ENCODE data around the gene ATE1.
A peak's percentile ranks its signal among the peaks of the same experiment; 100 is the strongest.
"Not testable (repeated sequence)": the region's sequence is repeated elsewhere in the genome, so short reads cannot be mapped to it uniquely, and the experiment has no call there.

ATE1 gene

DNA sequence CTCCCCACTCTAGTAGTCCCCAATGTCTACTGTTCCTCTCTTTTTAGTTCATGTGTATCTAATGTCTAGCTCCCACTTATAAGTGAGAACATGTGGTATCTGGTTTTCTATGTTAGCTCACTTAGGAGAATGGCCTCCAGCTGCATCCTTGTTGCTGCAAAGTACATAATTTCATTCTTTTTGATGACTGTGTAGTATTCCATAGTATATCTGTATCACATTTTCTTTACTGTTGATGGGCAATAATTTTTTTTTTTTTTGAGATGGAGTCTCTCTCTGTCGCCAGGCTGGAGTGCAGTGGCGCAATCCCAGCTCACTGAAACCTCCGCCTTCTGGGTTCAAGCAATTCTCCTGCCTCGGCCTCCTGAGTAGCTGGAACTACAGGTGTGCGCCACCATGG, 101.1 kb downstream of the ATE1 start:
- not testable (repeated sequence) for DNase-seq

GRCh38 chr10:121823993-121824463, 103.8 kb downstream of the ATE1 start:
- peak; percentile 54 for DNase-seq

- DNase-seq: no peak
These were observed 105.1 kb downstream of the ATE1 start for GRCh38 chr10:121822724-121823123.

DNA sequence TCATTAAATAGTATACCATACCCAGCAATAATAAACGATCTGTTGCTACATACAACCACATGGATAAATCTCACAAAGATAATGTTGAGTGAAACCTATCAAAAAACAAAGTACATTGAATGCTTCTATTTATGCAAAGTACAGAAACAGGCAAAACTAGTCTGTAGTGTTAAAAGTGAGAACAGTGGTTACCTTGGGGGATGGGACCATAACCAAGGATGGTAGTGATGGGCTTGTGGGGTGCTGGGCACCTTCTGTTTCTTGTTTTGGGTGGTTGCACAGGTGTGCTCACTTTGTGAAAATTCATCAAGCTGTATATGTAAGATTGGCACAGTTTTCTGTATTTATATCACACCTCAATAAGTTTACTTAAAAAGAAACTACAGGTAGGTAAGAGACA, 105.7 kb downstream of the ATE1 start:
- DNase-seq: no peak

- DNase-seq: no peak
These were observed 108.8 kb downstream of the ATE1 start for GRCh38 chr10:121819049-121819448.

DNA sequence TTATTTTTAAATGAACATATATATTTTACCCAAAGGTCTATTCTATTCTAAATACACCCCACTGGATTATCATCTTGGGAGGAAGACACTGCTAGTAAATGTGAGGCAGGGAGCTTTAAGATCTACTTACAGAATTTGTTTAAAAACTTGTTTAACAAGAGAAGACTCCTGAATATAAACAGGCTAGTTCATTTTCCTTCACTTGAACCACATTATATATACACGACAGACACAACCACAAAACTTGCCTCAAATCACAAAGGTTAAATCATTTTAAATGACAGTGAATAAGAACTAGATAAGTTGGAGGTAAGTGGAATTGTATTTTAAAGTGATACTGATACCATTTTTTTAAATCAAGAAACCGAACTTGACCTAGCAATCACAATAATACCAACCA, 109.2 kb downstream of the ATE1 start:
- no peak for DNase-seq

DNA sequence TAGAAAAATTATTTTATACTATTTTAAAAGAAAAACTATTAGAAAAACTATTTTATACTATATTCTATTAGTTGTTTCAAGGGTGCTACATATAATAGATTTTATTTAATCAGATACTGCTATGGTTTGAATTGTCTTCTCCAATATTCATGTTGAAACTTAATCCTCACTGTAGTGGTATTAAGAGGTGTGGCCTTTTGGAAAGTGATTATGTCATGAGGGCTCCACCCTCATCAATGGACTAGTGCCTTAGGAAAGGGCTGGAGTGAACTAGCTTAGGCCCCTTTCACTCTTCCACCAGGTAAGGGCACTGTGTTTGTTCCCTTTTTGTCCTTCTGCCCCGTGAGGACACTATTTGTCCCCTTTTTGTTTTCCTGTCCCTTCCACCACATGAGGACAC, 111.6 kb downstream of the ATE1 start:
- no peak for DNase-seq

GRCh38 chr10:121813857-121814256, 114.0 kb downstream of the ATE1 start:
- no peak for DNase-seq

DNA sequence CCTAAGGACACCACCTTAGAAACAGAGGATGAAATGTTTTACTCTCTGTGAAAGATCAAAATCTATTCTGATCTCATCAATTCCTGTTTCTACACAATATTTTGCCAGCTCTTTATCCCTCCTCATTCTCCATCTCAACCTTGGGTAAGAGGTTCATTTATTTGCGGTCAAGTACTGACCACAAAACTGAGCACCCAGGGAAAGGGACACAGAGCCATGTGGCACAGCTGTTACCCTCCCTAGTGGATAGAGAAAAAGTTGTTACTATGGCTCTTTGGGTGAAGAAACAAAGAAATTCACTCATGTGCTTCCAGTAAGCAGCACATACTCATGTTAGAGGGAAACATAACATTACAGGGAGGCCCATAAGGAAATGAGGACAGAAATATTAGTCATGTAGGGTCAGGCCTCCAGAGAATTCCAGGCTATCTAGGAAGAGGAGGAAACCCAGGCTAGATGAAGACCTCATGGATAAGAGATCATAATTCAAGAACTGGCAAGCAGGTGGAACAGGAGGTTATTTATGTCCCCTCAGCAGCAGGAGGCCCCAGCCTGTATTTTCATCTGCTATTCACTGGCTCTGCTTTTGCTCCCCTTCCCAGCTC, 114.5 kb downstream of the ATE1 start:
- no peak for DNase-seq

GRCh38 chr10:121812031-121812430, 115.8 kb downstream of the ATE1 start:
- DNase-seq: no peak

DNA sequence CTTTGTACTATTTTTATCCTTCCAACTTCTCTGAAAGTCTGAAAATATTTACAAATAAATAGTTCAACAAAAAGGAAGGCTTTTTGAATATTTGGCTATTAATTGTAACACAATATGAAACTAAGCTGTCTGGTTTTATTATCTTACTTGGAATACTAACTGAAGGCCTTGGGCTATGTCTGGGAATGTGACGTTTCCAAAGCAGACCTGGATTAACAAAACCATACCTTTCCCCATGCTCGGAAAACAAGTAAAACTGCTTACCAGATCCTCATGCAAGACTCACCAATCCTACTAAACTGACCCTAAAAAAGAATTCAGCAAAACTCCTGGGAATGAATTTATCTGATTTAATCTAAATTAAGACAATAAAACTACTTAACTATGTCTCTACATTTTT, 116.4 kb downstream of the ATE1 start:
- DNase-seq: no peak

GRCh38 chr10:121808835-121809234, 119.0 kb downstream of the ATE1 start:
- DNase-seq: no peak

DNA sequence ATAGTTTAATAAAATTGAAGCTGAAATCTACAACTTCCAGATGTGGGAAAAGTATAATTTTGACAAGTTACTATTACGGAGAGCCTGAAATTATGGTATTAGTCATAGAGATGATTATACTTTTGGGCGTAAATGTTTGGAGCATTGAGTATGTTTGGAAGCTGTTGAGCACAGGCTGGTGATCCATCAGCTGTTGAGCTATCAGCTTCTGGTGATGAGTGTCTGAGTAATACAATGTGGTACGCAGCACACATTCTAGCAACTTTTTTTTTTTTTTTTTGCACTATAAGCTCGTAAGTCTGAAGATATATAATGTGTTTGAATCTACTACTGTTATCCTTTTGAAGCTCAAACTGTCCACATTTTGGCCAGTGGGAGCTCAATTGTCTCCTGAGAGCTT, 123.4 kb downstream of the ATE1 start:
- no peak for DNase-seq

DNA sequence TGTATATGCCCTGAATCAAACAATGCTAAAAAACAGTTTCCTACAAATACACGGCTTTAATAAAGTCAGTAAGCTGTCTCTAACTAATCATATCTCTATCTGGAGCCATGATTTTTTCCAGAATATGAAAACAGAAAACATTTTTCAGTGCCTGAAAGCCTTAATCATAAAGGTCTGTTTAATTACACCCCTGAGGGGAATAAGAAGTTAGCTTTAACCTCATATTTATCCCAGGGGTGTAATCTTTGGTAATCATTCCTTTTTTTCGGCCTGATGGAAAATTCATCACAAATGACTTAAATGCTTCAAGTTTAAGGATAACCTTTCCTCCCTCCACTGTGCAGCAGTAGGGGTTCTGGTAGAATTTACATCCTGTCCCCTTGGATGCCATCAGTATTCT, 124.2 kb downstream of the ATE1 start:
- DNase-seq: no peak

DNA sequence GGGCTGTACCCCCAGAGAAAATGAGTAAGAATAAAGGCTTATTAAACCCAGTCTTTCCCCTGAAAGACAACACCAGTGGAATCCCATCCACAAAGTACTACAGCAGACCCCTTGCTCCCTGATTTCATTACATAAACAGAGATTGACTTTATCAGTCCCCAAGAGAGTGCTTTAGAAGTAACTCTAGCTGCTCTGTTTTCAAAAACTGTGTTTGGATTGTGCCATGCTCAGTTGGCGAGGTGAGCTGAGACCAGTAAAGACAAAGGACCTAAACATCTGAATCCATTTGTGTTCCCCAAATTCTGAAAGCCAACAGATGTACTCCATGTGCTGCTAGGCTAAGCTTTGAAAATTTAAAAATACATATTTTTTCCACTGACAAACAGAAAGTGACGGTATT, 127.0 kb downstream of the ATE1 start:
- no peak for DNase-seq

DNA sequence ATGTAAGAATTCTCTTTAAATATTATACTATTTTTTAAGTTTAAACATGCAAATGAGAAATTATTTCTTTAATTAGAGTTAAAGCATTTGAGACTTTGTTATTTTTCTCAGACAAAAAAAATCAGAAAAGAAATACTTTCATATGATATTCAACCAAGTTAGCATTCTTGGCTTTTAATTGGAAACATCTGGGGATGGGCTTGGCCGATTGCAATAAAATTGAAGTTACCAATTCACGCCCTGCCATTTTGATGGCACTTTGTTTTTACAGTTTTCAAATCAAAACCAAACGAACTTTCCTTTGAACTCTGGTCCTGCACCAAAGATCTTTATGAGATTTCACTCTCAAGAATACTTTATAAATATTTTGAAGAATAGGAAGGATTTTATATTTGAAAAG, 127.7 kb downstream of the ATE1 start:
- no peak for DNase-seq

GRCh38 chr10:121797490-121797889, 130.3 kb downstream of the ATE1 start:
- no peak for DNase-seq

- no peak for DNase-seq
These were observed 131.5 kb downstream of the ATE1 start for GRCh38 chr10:121796342-121796741.

GRCh38 chr10:121792198-121792597, 135.6 kb downstream of the ATE1 start:
- DNase-seq: no peak

GRCh38 chr10:121791761-121792160, 136.1 kb downstream of the ATE1 start:
- no peak for DNase-seq

GRCh38 chr10:121788717-121789116, 139.1 kb downstream of the ATE1 start:
- peak; percentile 47 for DNase-seq

DNA sequence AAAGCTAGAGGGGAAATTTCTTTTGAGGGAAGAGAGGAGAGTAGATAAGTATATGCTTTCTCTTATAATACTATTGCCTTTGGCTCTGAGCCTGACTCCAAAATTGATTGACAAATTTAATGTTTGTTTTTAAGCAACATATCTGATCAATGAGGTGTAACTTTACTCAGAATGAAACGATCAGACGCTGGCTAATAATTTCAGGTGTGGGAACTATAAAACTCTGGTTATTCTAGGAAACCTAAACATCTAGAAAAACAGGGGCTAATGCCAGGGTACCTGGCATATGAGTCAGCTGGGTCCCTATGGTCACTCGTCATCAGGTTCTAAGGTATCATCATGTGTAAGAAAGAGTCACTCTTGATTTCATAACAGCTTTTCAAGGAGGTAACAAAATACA, 139.7 kb downstream of the ATE1 start:
- no peak for DNase-seq

- DNase-seq: no peak
These were observed 140.7 kb downstream of the ATE1 start for GRCh38 chr10:121787169-121787568.

DNA sequence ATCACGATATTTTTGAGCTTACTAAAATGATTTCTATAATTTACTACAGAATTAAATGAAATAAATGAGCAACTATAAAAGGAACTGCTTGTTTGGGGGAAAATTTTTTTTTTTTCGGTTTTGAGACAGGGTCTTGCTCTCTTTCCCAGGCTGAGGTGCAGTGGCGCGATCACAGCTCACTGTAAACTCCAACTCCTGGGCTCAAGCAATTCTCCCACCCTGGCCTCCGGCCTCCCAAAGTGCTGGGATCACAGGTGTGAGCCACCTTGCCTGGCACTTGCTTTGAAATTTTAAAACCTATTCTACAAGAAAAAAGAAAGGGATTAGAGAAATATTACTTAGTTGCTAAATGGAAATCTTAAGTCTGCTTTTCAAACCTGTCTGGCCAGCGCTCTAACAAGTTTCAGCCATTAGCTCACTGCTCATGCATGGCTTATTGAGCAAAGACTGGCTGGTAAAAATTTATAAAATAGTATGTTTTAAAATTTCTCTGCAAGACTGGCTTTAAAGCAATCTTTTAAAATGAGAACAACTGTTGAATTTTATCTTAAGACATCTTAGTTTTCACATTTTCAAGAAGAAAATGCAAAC, 144.0 kb downstream of the ATE1 start:
- no peak for DNase-seq

DNA sequence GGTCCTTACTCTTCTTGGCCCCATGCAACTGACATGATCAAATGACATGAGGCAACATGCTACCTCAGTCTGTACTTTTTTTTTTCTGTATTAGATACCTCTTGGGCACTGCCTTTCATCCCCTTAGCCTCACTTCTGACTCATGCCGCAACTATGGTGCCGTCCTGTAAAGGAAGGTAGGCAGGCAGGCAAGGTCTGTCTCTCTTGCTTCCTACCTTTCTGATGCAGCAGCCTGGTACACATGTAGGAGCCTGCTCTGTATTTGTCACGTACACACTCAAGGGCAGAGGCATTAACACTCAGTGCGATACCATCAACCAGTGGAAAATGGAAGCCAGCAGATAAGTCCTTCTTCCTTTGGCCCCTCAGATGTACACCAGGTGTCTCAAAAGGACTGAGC, 146.7 kb downstream of the ATE1 start:
- DNase-seq: no peak
